Measurements from ENCODE around the gene NKAIN2.
"Not testable (repeated sequence)": the region's sequence is repeated elsewhere in the genome, so short reads cannot be mapped to it uniquely, and the experiment has no call there.

Gene NKAIN2

DNA sequence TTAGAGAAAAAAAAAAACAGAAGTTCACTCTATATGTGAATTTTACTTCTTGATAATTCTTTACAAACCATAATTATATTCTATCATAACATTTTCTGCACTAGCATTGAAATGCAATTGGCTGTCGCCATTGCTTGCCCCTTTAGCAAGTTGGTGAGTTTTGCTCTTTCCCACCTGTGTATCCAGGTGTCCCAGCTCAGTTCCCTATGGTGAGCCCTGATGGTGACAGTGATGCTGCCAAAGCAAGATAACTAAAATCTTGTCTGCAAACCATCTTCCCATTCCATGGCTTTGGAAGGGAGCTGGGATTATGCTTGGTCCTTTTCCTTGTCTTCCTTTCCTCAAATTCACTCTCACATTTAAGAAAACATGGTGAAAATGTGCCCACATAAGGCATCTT is 429.6 kb downstream of the NKAIN2 start:
- DNase-seq, result no peak

DNA sequence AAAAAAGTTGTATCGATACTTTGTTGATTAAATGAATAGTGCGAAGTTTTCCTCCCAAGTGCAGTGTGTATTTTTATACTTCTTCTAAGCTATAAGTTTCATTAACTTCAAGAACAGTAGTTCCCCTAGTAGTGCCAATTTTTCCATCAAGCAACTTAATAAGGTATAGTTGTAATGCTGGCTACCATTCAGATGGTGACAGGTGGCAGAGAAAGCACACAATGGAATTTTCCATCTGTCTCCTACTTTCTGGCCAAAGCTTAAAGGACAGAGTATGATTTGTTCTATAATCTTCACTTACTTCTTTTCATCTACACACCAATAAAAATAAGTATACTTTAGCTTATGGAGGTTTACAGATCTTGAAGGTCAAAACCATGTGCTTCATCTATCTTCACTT is 431.1 kb downstream of the NKAIN2 start:
- no peak for DNase-seq

DNA sequence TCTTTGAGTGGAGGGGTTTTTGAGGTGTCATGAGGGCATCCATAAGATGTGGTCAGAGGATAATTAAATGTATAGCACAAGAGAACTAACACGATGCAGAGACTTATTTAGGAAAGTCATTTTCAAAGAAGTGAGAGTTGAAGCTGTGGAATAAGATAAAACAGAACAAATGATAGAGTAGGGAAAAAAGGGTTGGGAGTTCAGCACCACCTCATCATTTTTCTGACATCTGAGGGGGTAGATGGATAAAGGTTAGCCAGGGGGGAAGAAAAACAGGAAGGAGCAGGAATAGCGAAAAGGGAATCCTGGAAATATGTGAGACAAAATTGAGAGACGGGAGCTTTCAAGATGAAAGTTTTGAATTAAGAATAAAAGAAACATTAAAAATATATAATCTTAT is 434.2 kb downstream of the NKAIN2 start:
- DNase-seq, result no peak

DNA sequence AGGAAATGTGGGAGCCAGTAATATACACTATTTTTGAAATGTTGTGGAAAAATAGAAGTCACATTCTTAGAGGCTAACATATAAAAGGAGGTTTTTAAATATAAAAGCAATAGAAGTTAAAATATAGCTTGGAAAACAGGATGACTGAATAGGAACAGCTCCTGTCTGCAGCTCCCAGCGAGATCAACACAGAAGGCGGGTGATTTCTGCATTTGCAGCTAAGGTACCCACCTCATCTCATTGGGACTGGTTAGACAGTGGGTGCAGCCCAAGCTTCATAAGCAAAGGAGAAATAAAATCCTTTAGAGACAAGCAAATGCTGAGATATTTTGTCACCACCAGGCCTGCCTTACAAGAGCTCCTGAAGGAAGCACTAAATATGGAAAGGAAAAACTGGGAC is 434.7 kb downstream of the NKAIN2 start:
- DNase-seq, result not testable (repeated sequence)

DNA sequence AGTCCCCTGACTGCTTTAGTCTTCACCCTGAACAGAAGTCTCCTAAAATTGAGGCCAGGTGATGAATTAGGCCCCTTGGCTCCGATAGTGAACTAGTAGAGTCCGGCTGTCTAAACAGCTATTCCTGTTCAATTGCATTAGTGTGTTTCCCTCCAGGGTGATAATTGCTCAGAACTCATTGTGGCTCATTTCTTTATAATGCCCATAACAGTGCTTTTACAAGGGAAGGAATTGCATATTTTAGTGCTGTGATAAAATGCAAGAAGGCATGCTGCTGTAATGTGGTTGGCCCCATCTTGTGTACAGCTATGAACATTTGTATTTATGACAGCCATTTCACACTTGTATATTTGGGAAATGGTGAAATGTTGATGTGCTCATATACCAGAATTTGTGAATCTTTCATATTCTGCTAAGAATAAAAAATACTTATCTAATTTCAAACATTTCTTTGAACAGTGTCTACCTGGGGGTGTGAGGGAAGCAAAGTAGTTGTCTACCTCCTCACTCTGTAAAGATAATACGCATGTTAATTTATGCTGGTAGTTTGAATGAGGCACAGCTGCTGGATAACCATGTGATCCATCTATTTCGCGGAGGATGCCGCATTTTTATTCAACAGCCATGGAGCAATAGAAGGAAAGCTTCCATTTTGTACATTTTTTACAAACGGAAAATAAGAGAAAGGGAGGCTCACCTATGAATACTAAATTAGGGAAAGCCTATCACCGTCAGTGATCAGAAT is 451.4 kb downstream of the NKAIN2 start:
- no peak for DNase-seq

DNA sequence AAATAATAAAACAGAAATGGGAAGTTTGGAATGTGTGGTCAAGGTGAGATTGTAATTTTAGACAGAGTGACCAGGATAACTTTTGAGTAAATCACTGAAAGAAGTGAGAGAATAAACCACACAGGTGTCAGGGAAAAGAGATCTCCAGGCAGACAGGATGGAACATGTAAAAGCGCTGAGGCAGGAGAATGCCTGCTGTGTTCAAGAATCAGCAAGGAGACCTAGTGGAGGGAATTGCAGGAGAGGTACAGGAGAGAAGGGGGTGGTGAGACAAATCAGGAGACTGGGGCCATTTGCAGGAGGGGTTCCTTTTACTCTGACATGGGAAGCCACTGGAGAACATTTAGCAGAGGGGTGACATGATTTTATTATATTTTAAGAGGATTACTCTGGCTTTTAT is 456.7 kb downstream of the NKAIN2 start:
- no peak for DNase-seq

DNA sequence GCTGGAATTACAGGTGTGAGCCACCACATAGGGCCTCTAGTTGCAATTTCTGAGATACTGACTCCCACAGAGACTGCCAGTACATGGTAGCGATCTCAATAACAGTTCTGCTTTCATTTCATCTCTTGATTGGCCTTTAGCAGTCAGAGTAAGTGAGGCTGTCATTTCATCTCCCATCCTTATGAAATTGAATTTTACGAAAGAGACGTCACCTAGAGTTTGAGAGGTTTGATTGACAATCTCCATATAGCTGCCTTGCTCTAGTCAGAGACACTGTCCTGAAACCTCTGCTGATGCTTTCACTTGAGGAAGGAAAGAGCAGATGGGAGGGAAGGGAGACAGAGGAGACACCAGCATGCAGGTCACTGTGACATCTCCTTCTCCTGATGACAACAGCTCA is 466.1 kb downstream of the NKAIN2 start:
- DNase-seq, result no peak

DNA sequence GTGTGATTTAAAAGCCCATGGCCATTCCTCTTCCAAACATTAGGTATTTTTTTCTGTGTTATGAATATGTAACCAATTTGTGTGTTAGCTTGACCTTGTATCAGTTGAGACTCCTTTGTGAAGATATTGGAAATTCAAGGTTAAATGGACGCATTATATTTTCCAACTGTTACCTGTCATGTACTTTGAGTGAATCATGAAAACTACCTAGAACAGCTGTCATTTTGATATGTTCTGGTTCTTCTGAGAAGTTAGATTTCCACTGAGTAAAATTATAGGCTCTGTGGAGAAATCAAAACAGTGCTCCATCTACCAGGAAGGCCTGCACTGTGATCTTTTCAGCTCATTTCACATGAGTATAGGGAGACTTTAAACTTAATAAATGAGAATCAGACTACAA is 470.0 kb downstream of the NKAIN2 start:
- DNase-seq, result no peak

DNA sequence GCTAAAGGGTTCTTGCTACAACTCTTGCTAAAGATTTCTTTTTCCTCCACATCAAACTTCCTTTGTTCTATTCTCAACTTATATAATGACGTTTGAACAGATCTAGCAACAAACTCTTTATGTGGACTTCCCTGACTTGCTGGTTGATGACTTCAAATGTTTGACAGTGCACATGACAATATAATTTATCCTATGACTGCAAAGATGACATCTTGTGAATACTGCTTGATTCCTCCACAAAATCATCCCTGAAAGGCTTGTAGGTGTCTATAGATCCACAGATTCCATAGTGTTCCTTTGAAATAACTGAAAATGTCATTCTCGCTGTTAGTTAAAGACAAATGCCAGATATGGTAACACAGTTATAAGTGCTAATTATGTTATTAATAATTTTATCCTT is 478.9 kb downstream of the NKAIN2 start:
- no peak for DNase-seq

DNA sequence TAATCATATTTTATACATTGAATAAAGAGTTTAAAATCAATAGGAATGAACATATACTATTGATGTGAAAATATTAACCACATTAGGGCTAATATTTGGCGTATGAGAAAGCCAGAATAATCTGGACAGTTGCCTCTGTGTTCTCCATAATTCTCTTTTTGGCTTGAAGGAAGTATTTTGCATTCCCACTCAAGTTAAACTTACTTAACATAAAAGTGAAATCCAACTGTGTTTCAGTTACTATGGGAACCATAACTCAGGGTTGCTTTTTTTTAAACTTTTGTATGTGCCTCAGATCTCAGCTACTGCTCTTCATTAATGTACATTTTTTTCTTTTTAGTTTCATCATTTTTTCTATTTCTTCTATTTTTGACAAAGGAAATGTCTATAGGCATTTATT is 479.8 kb downstream of the NKAIN2 start:
- no peak for DNase-seq

DNA sequence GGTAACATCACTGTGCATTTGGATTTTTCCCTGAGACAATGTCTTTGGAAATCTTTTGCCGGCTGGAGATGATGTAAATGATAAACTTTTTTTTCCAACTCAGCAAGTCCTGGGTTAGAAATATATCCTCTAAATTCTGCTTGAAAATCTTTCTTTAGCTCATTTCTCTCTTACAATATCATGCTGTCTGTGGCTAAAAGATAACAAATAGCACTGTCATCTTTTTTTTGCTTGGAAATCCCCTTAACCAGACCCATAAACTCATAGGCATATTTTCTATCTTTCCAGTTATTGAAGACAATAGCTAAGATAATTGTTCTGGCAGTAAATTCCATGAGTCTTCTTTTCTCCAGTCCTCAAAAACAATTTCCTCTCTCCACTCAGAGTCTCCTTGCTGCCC is 481.5 kb downstream of the NKAIN2 start:
- DNase-seq, result no peak

DNA sequence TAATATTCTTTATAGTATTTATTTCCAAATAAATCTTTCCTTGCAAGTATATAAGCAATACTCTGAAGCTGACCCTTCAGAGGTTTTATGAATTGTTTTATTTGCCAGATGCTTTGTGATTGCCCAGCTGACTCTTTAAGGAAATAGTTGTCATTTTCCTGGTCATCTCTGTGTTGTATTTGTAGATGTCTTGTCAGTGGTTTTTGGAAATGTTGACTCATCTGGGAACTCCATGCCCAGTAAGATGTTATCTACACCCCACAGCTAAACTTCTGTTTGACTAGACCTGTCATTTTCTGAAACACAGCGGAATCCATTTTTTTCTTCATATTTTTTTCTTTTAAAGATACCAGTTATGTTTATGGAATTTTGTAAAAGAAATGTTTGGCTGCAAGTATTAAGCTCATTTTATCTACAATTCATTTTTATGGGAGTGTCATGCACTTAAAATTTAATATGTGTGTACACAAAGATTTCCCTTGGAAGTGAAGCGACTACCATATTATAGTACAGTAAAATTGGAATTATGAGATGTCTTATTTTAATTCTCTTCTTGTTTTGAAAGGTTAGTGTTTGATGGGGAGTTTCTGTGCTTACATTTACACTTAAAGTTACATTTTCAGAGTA is 491.0 kb downstream of the NKAIN2 start:
- no peak for DNase-seq

DNA sequence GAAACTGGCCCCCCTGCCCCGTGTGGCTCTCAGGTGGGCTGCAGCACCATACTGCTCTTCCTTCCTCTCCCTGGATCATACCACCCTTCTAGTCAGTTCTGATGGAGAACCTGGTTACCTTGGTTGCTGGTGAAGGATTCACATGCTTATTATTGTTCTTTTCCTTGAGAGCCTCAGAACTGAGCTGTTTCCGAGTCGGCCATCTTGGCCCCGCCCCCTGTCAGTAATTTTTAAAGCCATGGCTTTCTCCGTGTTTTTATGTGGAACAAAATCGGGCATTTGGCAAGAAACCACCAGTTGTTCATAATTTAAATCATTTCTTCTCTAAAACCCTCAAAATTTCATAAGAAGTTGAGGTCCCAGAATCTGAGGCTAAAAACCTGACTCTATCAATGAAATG is 493.8 kb downstream of the NKAIN2 start:
- no peak for DNase-seq

DNA sequence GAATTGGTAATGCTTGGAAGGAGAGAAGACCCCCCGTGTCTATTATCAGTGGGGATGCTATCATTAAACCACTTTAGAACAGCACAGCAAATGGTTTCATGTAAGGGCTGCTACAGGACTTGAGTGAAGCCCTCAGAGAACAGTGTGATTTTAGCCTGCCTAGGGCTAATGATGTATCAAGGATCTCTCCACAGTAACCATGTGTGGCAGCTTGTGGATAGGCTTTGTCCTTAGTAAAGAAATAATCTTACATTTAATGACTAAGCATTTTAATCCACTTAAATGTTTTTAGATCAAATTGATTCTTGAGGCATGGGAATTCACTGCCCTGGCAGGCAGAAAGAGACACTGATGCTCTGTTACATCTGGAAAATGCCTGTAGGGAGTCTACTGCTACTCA is 495.1 kb downstream of the NKAIN2 start:
- DNase-seq, result no peak

DNA sequence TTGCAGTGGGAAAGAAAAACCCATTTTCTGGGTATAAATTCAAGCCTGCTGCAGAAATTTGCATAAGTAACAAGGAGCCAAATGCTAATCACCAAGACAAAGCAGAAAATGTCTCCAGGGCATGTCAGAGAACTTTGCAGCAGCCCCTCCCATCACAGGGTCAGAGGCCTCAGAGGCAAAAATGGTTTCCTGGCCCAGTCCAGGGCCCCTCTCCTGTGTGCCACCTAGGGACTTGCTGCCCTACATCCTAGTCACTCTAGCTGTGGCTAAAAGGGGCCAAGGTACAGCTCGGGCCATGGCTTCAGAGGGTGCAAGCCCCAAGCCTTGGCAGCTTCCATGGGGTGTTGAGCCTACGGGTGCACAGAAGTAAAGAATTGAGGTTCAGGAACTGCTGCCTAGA is 497.2 kb downstream of the NKAIN2 start:
- not testable (repeated sequence) for DNase-seq

DNA sequence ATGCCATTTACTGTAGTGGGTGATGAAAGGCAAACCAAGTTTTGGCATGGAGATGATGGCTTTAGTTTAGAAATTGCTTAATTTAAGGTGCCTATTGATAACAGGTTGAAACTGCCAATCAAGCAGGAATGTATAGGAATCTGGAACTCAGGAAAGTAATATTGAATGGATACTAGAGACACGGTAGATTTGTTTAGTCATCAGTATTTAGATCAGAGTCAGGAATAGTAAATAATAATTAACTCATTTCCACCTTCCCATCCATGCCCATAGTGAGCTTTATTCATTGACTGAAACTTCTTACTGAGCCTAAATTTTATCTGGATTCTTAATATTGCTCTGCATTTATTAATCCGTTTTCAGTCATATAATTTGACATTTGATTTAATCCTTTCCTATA is 500.3 kb downstream of the NKAIN2 start:
- no peak for DNase-seq

DNA sequence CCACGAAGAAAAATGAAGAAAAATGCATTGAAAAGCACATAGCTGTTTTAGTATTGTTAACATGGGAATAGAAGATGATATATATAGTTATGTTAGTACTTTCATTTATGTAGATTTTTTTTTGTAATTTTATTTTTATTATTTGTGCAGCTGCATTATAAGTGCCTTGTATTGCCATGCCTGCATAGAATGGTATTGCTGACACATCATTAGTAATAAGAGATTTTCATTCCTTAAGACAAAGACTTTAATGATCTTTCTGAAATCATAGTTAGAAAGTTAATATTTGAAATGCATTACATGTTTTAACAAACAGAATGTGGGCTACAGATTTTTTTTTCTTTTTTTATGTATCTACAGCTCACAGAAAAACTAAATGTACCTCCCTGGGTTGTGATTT is 506.5 kb downstream of the NKAIN2 start:
- DNase-seq, result no peak

DNA sequence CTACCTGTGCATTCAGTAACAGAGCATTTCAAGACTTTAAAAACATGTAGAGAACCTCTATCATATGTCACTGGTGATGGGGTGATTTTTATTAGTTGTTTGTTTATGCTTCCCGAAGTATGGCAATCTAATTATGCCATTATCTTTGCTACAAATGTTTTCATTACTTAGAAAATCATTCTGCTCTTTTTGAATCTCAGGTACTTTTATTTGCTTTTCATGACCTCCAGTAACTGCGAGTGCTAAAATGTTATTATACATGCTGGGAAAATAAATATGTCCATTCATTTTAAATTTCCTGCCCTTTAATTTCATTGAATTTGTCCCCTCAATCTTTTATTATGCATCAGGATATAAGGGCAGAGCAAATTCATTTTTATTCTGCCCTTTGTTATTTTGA is 515.7 kb downstream of the NKAIN2 start:
- no peak for DNase-seq

DNA sequence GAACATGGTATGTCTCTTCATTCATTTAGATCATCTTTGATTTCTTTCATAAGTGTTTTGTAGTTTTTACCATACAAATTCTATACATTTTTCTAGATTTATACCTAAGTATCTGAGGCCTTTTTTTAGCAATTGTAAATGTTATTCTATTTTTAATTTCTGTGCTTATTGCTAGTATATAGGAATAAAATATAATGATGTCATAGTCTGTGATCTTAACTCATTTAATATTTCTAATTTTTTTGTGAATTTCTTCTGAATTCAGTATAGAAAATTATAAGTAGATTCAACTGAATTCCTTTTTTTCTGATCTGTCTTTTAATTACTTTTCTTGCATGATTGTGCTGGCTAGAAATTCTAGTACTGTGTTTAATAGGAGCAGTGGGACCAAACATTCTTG is 520.6 kb downstream of the NKAIN2 start:
- no peak for DNase-seq

DNA sequence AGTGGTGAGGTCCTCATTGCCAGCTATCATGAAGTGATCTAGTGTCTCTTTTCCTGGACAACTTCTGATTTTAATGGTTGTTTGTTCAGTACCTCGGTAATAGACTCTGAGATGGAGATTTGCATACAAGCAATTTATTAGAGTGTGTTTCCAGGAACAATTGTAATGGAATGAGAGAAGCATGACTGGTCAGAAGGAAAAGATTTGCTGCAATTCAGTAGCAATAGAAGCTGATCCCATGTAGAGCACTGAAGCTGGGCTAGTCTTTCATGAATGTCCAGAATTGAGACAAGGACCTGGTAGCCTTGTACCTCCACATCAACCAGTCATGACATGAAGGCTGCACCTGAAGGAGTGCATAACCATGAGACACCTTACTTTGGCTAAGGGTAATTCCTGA is 526.5 kb downstream of the NKAIN2 start:
- no peak for DNase-seq

DNA sequence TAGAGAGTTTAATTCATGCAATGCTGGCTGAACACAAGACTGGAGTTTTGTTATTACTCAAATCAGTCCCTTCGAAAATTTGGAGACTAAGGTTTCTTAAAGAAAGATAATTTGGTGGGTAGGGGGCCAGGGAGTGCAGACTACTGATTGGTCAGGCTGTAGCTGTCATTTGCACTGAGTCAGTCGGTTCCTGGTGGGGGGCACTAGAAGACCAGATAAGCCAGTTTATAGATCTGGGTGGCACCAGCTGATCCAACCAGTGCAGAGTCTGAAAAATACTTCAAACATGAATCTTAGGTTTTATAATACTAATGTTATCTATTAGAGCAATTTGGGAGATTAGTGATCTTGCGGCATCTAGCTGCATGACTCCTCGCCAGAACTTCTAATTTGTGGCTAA is 530.7 kb downstream of the NKAIN2 start:
- DNase-seq, result no peak

DNA sequence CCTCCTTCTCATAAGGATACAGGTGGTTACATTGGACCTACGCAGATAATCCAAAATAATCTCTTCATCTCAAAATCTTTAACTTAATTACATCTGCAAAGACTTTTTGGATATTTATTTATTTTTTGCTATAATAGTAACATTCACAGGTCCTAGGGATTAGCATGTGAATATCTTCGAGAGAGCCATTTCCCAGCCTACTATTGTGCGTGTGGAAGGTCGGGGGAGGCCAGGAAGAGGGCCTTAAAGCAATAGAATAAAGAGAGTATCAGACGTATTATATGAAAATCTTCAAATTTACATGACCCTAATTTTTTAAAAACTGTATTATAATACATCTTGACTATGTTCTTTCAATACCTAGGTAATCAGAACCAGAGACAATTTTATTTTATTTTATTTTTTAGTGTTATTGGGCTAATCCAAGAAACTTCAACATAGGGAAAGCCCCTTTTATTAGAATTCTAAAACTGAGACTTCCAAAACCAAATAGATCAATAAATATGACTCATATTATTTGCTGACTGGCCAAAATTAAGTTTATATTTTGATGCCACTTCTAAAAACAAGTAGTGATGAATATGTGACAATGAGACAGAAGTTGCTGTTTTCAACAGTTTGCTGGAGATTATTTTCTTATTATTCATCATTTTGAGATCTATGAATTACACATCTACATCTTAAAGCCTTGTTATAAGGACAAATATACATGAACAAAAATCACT is 536.1 kb downstream of the NKAIN2 start:
- no peak for DNase-seq

DNA sequence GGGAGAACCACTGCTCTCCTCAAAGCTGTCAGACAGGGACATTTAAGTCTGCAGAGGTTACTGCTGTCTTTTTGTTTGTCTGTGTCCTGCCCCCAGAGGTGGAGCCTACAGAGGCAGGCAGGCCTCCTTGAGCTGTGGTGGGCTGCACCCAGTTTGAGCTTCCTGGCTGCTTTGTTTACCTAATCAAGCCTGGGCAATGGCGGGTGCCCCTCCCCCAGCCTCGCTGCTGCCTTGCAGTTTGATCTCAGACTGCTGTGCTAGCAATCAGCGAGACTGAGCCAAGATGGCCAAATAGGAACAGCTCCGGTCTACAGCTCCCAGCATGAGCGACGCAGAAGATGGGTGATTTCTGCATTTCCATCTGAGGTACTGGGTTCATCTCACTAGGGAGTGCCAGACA is 544.7 kb downstream of the NKAIN2 start:
- DNase-seq, result not testable (repeated sequence)

DNA sequence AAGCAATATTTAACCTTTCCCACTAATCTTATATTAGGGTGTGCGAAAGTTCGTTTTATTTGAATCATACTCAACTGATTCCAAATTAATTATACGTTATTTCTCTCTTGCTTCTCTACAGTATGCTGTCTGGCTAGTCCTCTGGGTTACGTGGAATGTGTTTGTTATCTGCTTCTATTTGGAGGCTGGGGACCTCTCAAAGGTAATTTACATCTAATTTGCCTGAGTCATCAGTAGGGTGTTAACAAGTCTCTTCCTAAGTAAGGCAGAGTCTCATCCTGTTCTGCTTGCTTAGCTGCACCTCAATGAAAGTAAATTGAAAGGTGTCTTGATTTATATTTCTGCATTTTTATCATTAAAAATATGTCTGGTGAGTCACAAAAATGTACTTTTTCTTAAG is 551.5 kb downstream of the NKAIN2 start:
- DNase-seq, result no peak

Measured in cortex of kidney (tissue), 1 donor.